IPS DF 4.7 (cell line): ENCODE results near the gene TMC1.
"Not testable (repeated sequence)": the region's sequence is repeated elsewhere in the genome, so short reads cannot be mapped to it uniquely, and the experiment has no call there.

Source experiments
- DNase-seq: peaks from one replicate; pipeline ENCODE4 v3.0.0-alpha.2; 2013; ENCODE audit warnings: low spot score; ENCODE audit errors: extremely low read depth

Gene TMC1

GRCh38 chr9:72813544-72813943, 292.1 kb downstream of the TMC1 start:
- no peak for DNase-seq

- no peak for DNase-seq
These were observed 292.7 kb downstream of the TMC1 start for GRCh38 chr9:72814083-72814597.

GRCh38 chr9:72816666-72817065, 295.3 kb downstream of the TMC1 start:
- DNase-seq = no peak

GRCh38 chr9:72817413-72817812, 296.0 kb downstream of the TMC1 start:
- DNase-seq = no peak

GRCh38 chr9:72818385-72818784, 297.0 kb downstream of the TMC1 start:
- DNase-seq = no peak

- no peak for DNase-seq
These were observed 302.6 kb downstream of the TMC1 start for GRCh38 chr9:72823971-72824370.

GRCh38 chr9:72826996-72827949, 305.9 kb downstream of the TMC1 start:
- no peak for DNase-seq

GRCh38 chr9:72827950-72828731, 306.7 kb downstream of the TMC1 start:
- no peak for DNase-seq

- DNase-seq = no peak
These were observed 313.6 kb downstream of the TMC1 start for GRCh38 chr9:72834994-72835393.

- DNase-seq = no peak
These were observed 315.4 kb downstream of the TMC1 start for GRCh38 chr9:72836790-72837189.

- DNase-seq = no peak
These were observed 317.7 kb downstream of the TMC1 start for GRCh38 chr9:72839085-72839484.

- DNase-seq = no peak
These were observed 322.4 kb downstream of the TMC1 start for GRCh38 chr9:72843520-72844439.

- DNase-seq = no peak
These were observed 323.0 kb downstream of the TMC1 start for GRCh38 chr9:72844440-72844768.

GRCh38 chr9:72845052-72845451, 323.6 kb downstream of the TMC1 start:
- not testable (repeated sequence) for DNase-seq

GRCh38 chr9:72850209-72850608, 328.8 kb downstream of the TMC1 start:
- DNase-seq = not testable (repeated sequence)

- DNase-seq = no peak
These were observed 333.9 kb downstream of the TMC1 start for GRCh38 chr9:72855321-72855720.

GRCh38 chr9:72855890-72856523, 334.6 kb downstream of the TMC1 start:
- no peak for DNase-seq

- no peak for DNase-seq
These were observed 335.7 kb downstream of the TMC1 start for GRCh38 chr9:72856972-72857623.

GRCh38 chr9:72857624-72857996, 336.2 kb downstream of the TMC1 start:
- no peak for DNase-seq
